ENCODE measurements around the gene LRPPRC. TPM values are rescaled to one million over a fixed set of nuclear protein-coding genes. Genes with fewer than 3 reads are reported as not detected.

LRPPRC gene
- total and polyA plus RNA-seq, 8 donors: 9.4 to 52.1 (median 37.3) TPM

GRCh38 chr2:43898134-43898837, 97.5 kb downstream of the LRPPRC start:
- intact Hi-C loops (cut with DNase I): loop anchor here in 1 of 3 donors (10.0 kb wide), 1 partner anchor 73 kb away; no protein-coding TSS in a partner anchor
- no peak overlapping the region for H3K4me3 ChIP-seq
- peak; percentile 59 to 86 (median 68) for DNase-seq
- WGBS, 2 donors: 14 to 18% methylated on average over 11 of the region's 11 CpGs
- peaks cover 9 to 11% (median 9%) of the 10 kb centered on the region in 3 donors for H3K4me1 ChIP-seq
- no peaks in the 10 kb centered on the region for H3K27me3 ChIP-seq
- H3K27ac ChIP-seq: peak overlapping the region in 3 of 4 donors; percentile 11 to 41 (median 24)
- no peak for FAIRE-seq
- peak in 3 of 4 donors; percentile 17 to 50 (median 22) for TF ChIP-seq CTCF (IDR thresholded peaks at IDR 0.05)
- peak; percentile 94 to 99 (median 98) for ATAC-seq
- H3K36me3 ChIP-seq: peaks cover 0 to 16% (median 3%) of the 10 kb centered on the region in 3 donors
- no peaks in the 10 kb centered on the region for H3K9me3 ChIP-seq

- FAIRE-seq (no peak), DNase-seq (no peak), ATAC-seq (no peak)
- WGBS, 2 donors: 92 to 95% methylated on average over 6 of the region's 6 CpGs
- Histone ChIP-seq H3K4me1 (peaks cover 9 to 11% (median 9%) of the 10 kb centered on the region in 3 donors), H3K36me3 (peaks cover 0 to 22% (median 4%) of the 10 kb centered on the region in 3 donors), H3K9me3 (no peaks in the 10 kb centered on the region), H3K27ac (no peak overlapping the region), H3K4me3 (no peak overlapping the region), H3K27me3 (no peaks in the 10 kb centered on the region)
- intact Hi-C loops (cut with DNase I): loop anchor here in 1 of 3 donors (10.0 kb wide), 1 partner anchor 73 kb away; no protein-coding TSS in a partner anchor
- no peak for TF ChIP-seq CTCF (IDR thresholded peaks at IDR 0.05)
These were observed 98.3 kb downstream of the LRPPRC start for GRCh38 chr2:43897492-43897891.

DNA sequence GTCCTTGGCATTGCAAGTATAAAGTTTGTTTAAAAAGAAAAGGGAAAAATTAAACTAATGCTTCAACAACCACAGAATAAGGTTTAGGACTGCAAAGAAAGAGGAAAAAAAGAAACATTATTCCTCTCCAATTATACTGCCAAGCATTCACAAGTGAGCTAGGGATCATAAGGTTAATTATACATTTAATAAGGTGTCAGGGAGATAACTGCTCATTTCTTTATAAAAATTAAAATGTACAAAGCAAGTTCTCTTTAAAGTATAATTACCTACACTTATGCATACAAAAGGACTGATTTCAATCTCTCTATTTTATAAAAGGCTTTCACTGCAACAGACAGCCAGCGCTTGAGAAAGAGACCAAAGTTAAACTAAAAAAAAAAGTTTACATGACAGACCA, 98.9 kb downstream of the LRPPRC start:
- TF ChIP-seq CTCF (IDR thresholded peaks at IDR 0.05): no peak
- Histone ChIP-seq H3K9me3 (no peaks in the 10 kb centered on the region), H3K27me3 (no peaks in the 10 kb centered on the region), H3K36me3 (peaks cover 0 to 28% (median 4%) of the 10 kb centered on the region in 3 donors), H3K4me1 (peaks cover 9 to 11% (median 9%) of the 10 kb centered on the region in 3 donors), H3K27ac (no peak overlapping the region), H3K4me3 (no peak overlapping the region)
- ATAC-seq (no peak), DNase-seq (no peak), FAIRE-seq (no peak)
- WGBS, 2 donors: 85 to 93% methylated on average over 1 of the region's 1 CpG
- intact Hi-C loops (cut with DNase I): loop anchor here in 1 of 3 donors (10.0 kb wide), 1 partner anchor 72 kb away; no protein-coding TSS in a partner anchor

- Histone ChIP-seq H3K9me3 (no peaks in the 10 kb centered on the region), H3K27ac (no peak overlapping the region), H3K27me3 (no peaks in the 10 kb centered on the region), H3K36me3 (peaks cover 0 to 41% (median 4%) of the 10 kb centered on the region in 3 donors), H3K4me1 (peaks cover 9 to 11% (median 9%) of the 10 kb centered on the region in 3 donors), H3K4me3 (no peak overlapping the region)
- ATAC-seq (no peak), FAIRE-seq (no peak), DNase-seq (no peak)
- WGBS, 2 donors: 96 to 99% methylated on average over 2 of the region's 2 CpGs
- no peak for TF ChIP-seq CTCF (IDR thresholded peaks at IDR 0.05)
- intact Hi-C loops (cut with DNase I): loop anchor here in 1 of 3 donors (10.0 kb wide), 1 partner anchor 70 kb away; no protein-coding TSS in a partner anchor
These were observed 101.0 kb downstream of the LRPPRC start for GRCh38 chr2:43894743-43895142.

All from pancreas (tissue), 10 donors.